GDM1 (cell line): ENCODE data around the gene ICE1.
"Not testable (repeated sequence)": the region's sequence is repeated elsewhere in the genome, so short reads cannot be mapped to it uniquely, and the experiment has no call there.

ENCODE experiments used
- DNase-seq: peaks from one replicate; lab custom pipeline; 2025; lab: John Stamatoyannopoulos, UW

Gene ICE1

GRCh38 chr5:5421961-5422818 lies at the start of gene ICE1:
Gene ICE1 (plus strand): TSS chr5:5422677. CDS start chr5:5422916, 239 bp downstream.
- DNase-seq = peak; percentile 92

DNA sequence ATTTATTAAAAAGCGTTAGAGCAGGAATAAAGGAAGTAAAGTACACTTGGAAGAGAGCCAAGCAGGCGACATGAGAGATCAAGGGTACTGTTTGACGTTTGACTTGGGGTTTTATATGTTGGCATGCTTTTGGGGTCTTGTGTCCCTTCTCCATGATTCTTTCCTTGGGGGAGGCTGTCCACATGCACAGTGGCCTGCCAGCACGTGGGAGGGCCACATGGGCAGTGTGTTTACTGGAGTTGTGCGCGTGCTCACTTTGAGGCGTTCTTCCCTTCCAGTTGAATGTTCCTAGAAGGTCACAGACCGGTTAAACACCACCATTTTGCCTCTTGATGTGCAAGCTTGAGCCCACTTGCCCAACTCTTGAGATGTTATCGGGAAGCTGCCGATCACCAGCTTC lies 49.5 kb upstream of the ICE1 start:
- no peak for DNase-seq

DNA sequence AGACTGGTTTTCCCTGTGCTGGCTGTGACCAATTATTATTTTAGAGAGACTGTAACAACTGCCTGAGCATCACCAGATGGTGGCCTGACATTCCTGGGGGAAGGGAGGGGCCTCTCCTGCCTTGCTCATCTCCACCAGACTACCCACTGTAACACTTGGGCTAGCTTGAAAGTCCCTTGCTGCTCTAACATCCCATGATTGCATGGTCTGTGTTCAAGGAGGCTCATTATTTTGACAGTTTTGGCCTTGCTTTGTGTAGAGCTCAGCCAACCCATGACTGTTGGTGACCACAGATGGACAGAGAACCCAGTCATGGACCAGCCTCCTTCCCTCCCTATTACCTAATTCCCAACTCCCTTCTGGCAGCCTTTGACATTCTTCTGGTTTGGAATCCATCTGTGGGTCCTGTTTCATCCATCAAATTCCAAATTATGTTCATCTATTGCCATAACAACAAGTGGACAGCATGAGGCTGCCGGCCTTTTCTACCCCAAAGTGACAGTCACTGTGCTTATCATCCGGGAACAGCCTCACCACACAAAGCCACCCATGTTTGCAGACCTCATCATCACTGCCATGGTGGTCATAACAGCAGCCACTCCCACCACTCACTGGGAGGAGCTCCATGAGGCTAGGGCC lies 49.0 kb upstream of the ICE1 start:
- DNase-seq = no peak

DNA sequence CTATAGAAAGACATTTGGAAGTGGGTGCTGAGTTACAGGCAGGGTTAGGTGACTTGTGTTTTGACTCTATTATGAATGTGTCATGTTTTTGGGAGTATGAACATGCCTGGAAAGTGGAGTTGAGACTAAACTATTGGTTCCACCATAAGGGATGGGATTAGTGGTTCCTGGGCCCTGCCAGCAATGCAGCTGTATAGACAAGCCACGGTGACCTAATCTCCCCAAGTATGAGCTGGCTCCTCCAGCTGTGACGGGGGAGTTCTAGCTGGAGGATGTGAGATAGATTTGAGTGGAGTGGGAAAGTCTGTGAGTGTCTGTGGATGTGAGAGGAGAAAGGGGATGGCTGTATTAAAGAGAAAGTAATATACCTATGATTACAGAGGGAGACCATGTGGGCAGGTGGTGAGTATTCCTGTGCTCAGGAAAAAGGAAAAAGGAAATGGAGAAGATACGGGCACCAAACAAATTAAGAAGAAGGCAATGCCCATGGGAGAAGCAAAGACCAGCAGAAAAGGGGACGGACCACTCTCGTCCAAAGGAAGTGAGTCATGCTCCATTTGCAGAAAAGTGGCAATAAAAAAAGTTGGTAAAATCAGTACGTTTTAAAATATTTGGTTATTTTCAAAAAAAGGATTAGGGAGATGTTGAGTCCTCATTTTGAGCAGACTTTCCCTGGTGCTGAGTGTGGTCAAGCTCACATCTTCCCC lies 48.3 kb upstream of the ICE1 start:
- no peak for DNase-seq

- no peak for DNase-seq
Measured at GRCh38 chr5:5377780-5378179, 44.7 kb upstream of the ICE1 start.

DNA sequence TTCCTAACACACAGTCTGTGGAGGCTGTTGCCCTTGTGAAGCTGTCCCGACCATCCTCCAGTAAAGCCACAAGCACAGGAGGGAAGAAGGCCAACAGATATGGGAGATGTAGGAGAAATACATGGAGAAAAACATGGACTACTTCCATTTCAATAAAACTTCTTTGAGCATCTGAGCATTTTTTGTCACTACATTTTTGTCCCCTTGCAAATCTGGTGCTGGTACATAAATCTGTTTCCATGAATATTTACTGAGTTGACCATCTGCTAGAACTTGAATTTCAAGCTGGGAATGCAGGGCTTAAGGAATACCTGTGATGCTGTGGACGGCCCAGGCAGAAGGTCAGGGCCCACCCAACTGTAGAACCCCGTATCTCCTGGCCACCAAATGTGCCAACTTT lies 43.9 kb upstream of the ICE1 start:
- no peak for DNase-seq

- DNase-seq = no peak
Measured at GRCh38 chr5:5380298-5380697, 42.2 kb upstream of the ICE1 start.

DNA sequence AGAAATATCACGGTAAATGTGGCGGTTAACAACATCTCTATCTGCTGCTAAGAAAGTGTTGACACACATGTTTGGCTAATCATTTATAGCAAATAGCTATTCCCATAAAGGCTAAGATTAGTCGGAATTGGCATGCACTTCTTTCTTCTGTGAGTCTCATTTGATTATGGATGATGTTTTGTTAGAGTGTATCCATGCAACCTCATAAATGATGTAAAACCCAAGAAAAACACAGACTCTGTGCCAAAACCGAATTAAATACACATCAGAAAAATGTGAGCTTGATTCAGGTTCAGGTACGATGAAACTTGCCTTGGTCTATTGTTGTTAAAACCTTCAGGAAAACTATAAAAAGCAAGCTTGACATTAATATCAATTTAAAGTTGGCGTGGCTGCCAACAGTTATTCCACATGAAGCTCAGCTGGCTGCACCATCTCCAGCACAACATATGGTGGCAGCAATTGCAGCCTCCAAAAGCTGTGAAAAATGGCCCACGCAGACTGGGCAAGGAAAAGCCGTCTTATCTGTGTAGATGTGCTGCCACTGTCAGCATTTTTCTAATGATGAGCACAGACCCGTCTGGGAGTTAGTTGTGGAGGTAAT lies 41.1 kb upstream of the ICE1 start:
- DNase-seq = no peak

DNA sequence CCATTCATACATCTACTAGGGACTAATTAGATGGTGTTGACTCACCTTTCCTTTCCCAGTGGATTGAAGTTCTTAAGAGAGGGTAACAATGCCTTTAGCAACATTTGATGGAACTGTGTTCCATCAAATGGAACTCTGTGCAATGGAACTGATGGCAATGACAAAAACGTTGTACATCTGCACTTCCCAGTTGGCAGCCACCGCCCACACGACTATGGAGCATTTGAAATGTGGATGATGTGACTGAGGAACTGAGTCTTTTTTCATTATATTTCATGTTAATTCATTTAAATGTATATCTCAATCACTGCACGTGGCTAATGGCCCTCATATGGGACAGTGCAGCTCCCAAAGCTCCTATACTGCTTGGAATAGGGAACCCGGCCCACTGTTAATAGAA lies 39.0 kb upstream of the ICE1 start:
- no peak for DNase-seq

- no peak for DNase-seq
Measured at GRCh38 chr5:5384660-5385330, 37.7 kb upstream of the ICE1 start.

GRCh38 chr5:5385331-5385662 lies 37.2 kb upstream of the ICE1 start:
- DNase-seq = no peak

GRCh38 chr5:5386329-5386728 lies 36.1 kb upstream of the ICE1 start:
- no peak for DNase-seq

DNA sequence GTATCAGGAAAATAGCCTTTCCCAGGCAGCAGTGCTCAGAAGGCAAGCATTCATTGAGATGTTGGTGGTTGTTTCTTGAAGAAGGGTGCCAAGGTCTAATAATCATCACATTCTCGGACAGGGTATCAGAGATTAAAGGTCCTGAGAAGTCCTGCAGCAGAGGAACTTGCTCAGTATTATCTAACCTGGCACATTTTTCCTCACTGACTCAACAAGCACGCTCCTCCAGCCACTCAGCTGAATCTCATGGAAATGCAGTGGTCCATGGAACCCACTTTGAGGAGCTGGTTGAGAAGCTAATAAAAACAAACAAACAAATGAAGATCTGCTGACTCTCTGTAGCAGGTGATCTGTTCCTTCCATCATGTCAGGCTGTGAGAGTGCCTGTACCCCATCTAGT lies 35.3 kb upstream of the ICE1 start:
- DNase-seq = no peak

- no peak for DNase-seq
Measured at GRCh38 chr5:5387777-5388176, 34.7 kb upstream of the ICE1 start.

DNA sequence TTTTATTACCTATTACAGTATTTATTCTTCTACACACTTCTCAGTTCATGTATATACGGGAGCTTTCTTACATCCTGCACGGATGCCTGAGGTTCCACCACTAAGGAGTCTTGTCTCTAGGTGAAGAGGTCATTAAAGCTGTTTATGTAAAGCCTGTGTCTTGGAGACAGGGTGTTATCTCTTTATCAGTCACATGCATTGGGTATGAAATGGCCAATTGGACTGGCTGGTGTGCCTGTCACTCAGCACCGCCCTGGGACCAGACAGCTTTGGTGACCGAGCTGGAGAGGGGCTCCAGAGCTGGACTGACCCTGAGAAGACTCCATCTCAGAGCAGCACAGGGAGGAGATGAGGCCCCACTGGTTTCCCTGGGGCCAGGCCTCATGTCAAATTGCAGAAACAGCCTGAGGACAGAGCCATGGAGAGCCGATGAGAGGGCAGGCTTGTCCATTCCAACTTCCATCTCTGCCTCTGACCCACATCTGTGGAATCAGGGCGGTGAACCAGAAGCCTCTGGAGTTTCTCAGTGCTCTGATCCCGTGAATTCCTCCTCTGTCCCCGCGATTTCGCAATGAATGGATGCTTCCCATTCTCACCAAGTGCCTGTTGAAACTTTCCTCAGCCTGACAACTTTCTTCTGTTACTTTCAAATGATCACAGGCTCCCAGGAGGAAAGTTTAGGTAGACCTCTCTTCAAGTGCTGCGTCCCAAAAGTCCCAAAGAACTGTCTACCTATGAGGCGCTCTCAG lies 32.2 kb upstream of the ICE1 start:
- DNase-seq = not testable (repeated sequence)

DNA sequence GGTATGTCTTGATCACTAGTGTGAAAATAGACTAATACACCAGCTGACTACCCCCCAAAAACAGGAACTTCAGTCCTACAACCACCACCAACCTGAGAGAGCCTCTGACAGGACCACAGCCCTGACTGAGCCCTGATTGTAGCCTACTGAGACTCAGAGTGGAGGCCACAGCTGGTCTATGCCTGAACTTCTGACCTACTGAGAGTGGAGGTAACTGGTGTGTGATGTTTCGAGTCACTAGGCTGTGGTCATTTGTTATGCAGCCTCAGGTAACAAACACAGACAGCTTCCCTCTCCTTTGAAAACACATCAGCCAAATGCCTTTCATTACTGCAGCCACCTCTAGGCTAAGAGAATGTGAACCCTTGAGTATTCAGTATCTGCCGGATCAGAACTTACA lies 30.0 kb upstream of the ICE1 start:
- not testable (repeated sequence) for DNase-seq

GRCh38 chr5:5394384-5394986 lies 28.0 kb upstream of the ICE1 start:
- DNase-seq = not testable (repeated sequence)

- not testable (repeated sequence) for DNase-seq
Measured at GRCh38 chr5:5395093-5395492, 27.4 kb upstream of the ICE1 start.

DNA sequence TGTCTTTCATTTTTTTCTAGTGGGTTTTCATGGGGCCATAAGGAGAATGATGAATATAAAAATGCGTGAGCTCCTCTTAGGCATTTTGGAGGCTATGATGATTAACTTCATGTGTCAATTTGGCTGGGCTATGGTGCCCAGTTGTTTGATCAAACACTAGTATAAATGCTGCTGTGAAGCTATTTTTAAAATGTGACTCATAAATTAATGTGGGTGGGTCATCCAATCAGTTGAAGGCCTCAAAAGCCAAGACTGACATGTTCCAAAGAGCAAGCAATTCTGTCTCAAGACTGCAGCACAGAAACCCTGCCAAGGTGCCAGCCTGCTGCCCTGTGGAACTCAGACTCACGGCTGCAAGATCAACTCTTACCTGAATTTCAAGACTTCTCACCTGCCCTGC lies 24.4 kb upstream of the ICE1 start:
- no peak for DNase-seq

GRCh38 chr5:5401095-5401494 lies 21.4 kb upstream of the ICE1 start:
- no peak for DNase-seq

DNA sequence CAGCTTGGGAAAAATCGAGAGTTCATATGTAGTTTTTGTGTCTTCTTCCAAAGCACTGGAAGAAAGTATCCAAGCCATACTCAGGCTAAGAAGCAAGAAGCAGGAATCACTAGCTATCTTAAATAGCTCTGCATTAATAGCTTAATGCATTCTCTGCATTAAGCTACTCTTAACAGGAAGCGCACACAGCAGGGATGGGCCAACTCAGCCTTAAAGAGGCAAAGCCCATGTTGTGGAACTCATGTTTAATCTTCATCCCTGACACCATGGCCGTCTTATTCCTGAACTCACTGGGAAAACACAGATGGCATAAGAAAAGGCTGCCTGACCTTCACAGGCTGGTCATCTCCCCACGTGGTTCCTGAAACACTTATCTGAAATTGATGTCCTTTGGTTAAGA lies 18.7 kb upstream of the ICE1 start:
- no peak for DNase-seq
